Measurements from ENCODE around the gene NTSR1. TPM values are rescaled to one million over a fixed set of nuclear protein-coding genes. Genes with fewer than 3 reads are reported as not detected.

NTSR1 gene
- total and polyA plus RNA-seq, 2 of the 13 experiments (the other 11 are each of a cell fraction or from before 2014, with no cell fraction given), result 0.09 to 0.12 TPM

- intact Hi-C loops (cut with micrococcal nuclease; ENCODE audit: unreplicated experiment), result no loop called here
- Histone ChIP-seq H3K4me3 (replicated peaks in 1 of 3; ENCODE audit: insufficient read depth in 1 of 3, low read depth in 2 of 3, low read length in 3 of 3) (no peak overlapping the region), H3K9me3 (ENCODE audit: low read length) (no peaks in the 10 kb centered on the region), H3K36me3 (replicated peaks in 1 of 2; ENCODE audit: control insufficient read depth in 1 of 2, insufficient read depth in 2 of 2, low read length in 2 of 2) (no peaks in the 10 kb centered on the region), H4K20me1 (ENCODE audit: insufficient read depth, low read length) (peaks cover 7% of the 10 kb centered on the region; the same call in 1 of the 2 replicates), H3K9ac (ENCODE audit: insufficient read depth, low read depth, low read length) (no peak overlapping the region), H3K27me3 (ENCODE audit: control insufficient read depth in 1 of 2, insufficient read depth in 2 of 2, low read length in 2 of 2) (peaks cover 54 to 98% of the 10 kb centered on the region in 2 experiments), H3K4me1 (ENCODE audit: insufficient read depth, low read length) (no peaks in the 10 kb centered on the region), H3K27ac (ENCODE audit: extremely low read length, insufficient read depth, low read length) (no peak overlapping the region), H2AFZ (ENCODE audit: low read length) (no peak overlapping the region), H3K4me2 (ENCODE audit: low read depth, low read length) (no peak overlapping the region), H3K79me2 (ENCODE audit: insufficient read depth, low read length) (no peaks in the 10 kb centered on the region)
- TF ChIP-seq RFXANK (CRISPR knock-in tag; IDR thresholded peaks at IDR 0.05), result no peak
- no peak for TF ChIP-seq ZNF564 (CRISPR knock-in tag; IDR thresholded peaks at IDR 0.05)
- no peak for TF ChIP-seq SOX6 (IDR thresholded peaks at IDR 0.05)
- no peak for TF ChIP-seq SOX6 (CRISPR knock-in tag; IDR thresholded peaks at IDR 0.05)
- TF ChIP-seq MLX (CRISPR knock-in tag; IDR thresholded peaks at IDR 0.05), result no peak
- TF ChIP-seq SOX5 (CRISPR knock-in tag; IDR thresholded peaks at IDR 0.05; ENCODE audit: borderline replicate concordance), result no peak
- no peak for TF ChIP-seq KDM4B (CRISPR knock-in tag; IDR thresholded peaks at IDR 0.05)
- no peak for TF ChIP-seq MXI1 (IDR thresholded peaks at IDR 0.05; ENCODE audit: borderline replicate concordance, low read depth, low read length)
- TF ChIP-seq FUBP1 (CRISPR knock-in tag; IDR thresholded peaks at IDR 0.05; ENCODE audit: borderline replicate concordance), result no peak
- no peak for TF ChIP-seq GPN1 (CRISPR knock-in tag; IDR thresholded peaks at IDR 0.05; ENCODE audit: borderline replicate concordance)
- TF ChIP-seq NPAS2 (CRISPR knock-in tag; IDR thresholded peaks at IDR 0.05; ENCODE audit: borderline replicate concordance), result no peak
- TF ChIP-seq SIN3B (IDR thresholded peaks at IDR 0.05; ENCODE audit: low read length), result no peak
- no peak for TF ChIP-seq USF2 (IDR thresholded peaks at IDR 0.05; ENCODE audit: low read depth, low read length)
- no peak for TF ChIP-seq USF2 (CRISPR knock-in tag; IDR thresholded peaks at IDR 0.05; ENCODE audit: borderline replicate concordance)
- no peak for TF ChIP-seq PHF5A (CRISPR knock-in tag; IDR thresholded peaks at IDR 0.05; ENCODE audit: low read depth, unreplicated experiment)
- TF ChIP-seq ZFYVE20 (CRISPR knock-in tag; IDR thresholded peaks at IDR 0.05; ENCODE audit: borderline replicate concordance, low read depth), result no peak
- no peak for TF ChIP-seq POGK (CRISPR knock-in tag; conservative IDR thresholded peaks at IDR 0.05)
- no peak for TF ChIP-seq PHF8 (CRISPR knock-in tag; IDR thresholded peaks at IDR 0.05)
- no peak for TF ChIP-seq ZNF558 (CRISPR knock-in tag; IDR thresholded peaks at IDR 0.05; ENCODE audit: borderline replicate concordance)
- POLR2A ChIA-PET, result no interaction called here
- in situ Hi-C loops (cut with HindIII; ENCODE audit: extremely low pct_ligation_motif_present, low pct_unique_long_range_greater_than_20kb), result no loop called here
- DNase-seq (ENCODE audit: low spot score), result no peak
- WGBS (ENCODE audit: low lambda C conversion rate), result 39% methylated on average over 15 of the region's 15 CpGs
- no peak for FAIRE-seq
- no peak for ATAC-seq
- BruUV-seq (replicated peaks), result no TSS peak
- CTCF ChIA-PET (ENCODE audit: low intra/inter-chr PET ratio, low total read pairs), result no interaction called here
These were observed 17.1 kb upstream of the NTSR1 start for GRCh38 chr20:62691487-62691886.
